HCT116 (cell line): ENCODE data around the gene SLC6A11. TPM values are rescaled to one million over a fixed set of nuclear protein-coding genes. Genes with fewer than 3 reads are reported as not detected.

Experiments used
- ATAC-seq: fragments of 200-7000 bp; cut with Tn5 transposase; 2 replicates; pipeline ENCODE4 v1.9.1; 2020; ENCODE audit warnings: mild to moderate bottlenecking, moderate library complexity
- BruUV-seq: library from RNA; stranded (reverse); fragments of 400-500 nt; replicated peaks from 2 replicates; lab custom pipeline; 2021; lab: Mats Ljungman, UMichigan
- CTCF ChIA-PET: fragments of 300-600 bp; sonication (Branson Sonifier 250); formaldehyde crosslinking; loops from one replicate; lab custom pipeline; 2021; ENCODE audit warnings: antibody characterized with exemption; lab: Charles Lee
- POLR2A ChIA-PET: fragments of 300-600, 350-600 bp; sonication (Branson Sonifier 250); formaldehyde crosslinking; loops from one replicate; lab custom pipeline; 2021; ENCODE audit warnings: antibody characterized with exemption; lab: Charles Lee
- RAD21 ChIA-PET, 2 experiments: fragments of 300-600 bp; sonication (Branson Sonifier 250); formaldehyde crosslinking; loops; one replicate each; lab custom pipeline; 2023; ENCODE audit warnings: low total read pairs in 2 of 2; ENCODE audit not compliant: uncharacterized antibody in 2 of 2, unreplicated experiment in 2 of 2, low non-redundant PET in 1 of 2; lab: Charles Lee
- DNase-seq: peaks from one replicate; pipeline ENCODE4 v3.0.0-alpha.2; 2010; ENCODE audit warnings: low read depth, low spot score
- H2AFZ ChIP-seq: fragments of 200-600 bp; shearing (Covaris generic), sonication (generic); 2 replicates; pipeline ENCODE4 v1.6.1; 2017; ENCODE audit warnings: low read depth, mixed run types, mixed read lengths, antibody characterized with exemption, low read length; ENCODE audit not compliant: poor library complexity, severe bottlenecking
- H3K27ac ChIP-seq: 2 replicates; pipeline ENCODE4 v1.5.1; 2012; ENCODE audit warnings: low read depth, low read length
- H3K27me3 ChIP-seq: fragments of 200-600 bp; sonication (generic); 2 replicates; pipeline ENCODE4 v1.6.1; 2016; ENCODE audit warnings: mixed run types, low read length, mixed read lengths; ENCODE audit not compliant: insufficient read depth
- H3K36me3 ChIP-seq, 2 experiments: fragments of 200-500 bp in 1 of 2; fragments of 200-600 bp in 1 of 2; sonication (Bioruptor generic) in 1 of 2; sonication (generic) in 1 of 2; 2 replicates each; pipeline versions ENCODE4 v1.5.1 to v1.6.1; 2014 to 2016; ENCODE audit warnings: low read length in 2 of 2, inconsistent platforms in 1 of 2, mixed read lengths in 1 of 2, mixed run types in 1 of 2; ENCODE audit not compliant: insufficient read depth in 2 of 2, control insufficient read depth in 1 of 2
- H3K4me1 ChIP-seq, 2 experiments: fragments of 200-600 bp in 1 of 2; sonication (generic) in 1 of 2; 2 replicates each; pipeline versions ENCODE4 v1.5.1 to v1.6.1; 2012 to 2017; ENCODE audit warnings: low read length in 2 of 2, inconsistent platforms in 1 of 2, mild to moderate bottlenecking in 1 of 2, mixed read lengths in 1 of 2, mixed run types in 1 of 2, moderate library complexity in 1 of 2; ENCODE audit not compliant: insufficient read depth in 2 of 2, control insufficient read depth in 1 of 2
- H3K4me2 ChIP-seq: fragments of 200-600 bp; sonication (generic); 2 replicates; pipeline ENCODE4 v1.6.1; 2017; ENCODE audit warnings: mixed run types, low read length, mixed read lengths
- H3K4me3 ChIP-seq, 2 experiments: fragments of 200-600 bp in 1 of 2; sonication (generic) in 1 of 2; replicated peaks in 1 of 2; 2 replicates each; pipeline ENCODE4 v1.5.1; 2011 to 2016; ENCODE audit warnings: low read length in 2 of 2, control low read depth in 1 of 2, low read depth in 1 of 2, mild to moderate bottlenecking in 1 of 2, mixed read lengths in 1 of 2, mixed run types in 1 of 2
- H3K79me2 ChIP-seq: fragments of 200-600 bp; sonication (generic); 2 replicates; pipeline ENCODE4 v1.6.1; 2017; ENCODE audit warnings: mild to moderate bottlenecking, mixed run types, low read length, moderate library complexity, mixed read lengths; ENCODE audit not compliant: insufficient read depth
- H3K9ac ChIP-seq: fragments of 200-600 bp; sonication (generic); 2 replicates; pipeline ENCODE4 v1.6.1; 2016; ENCODE audit warnings: low read length, mixed read lengths
- H3K9me2 ChIP-seq: fragments of 200-600 bp; sonication (generic), shearing (Covaris generic); 2 replicates; pipeline ENCODE4 v1.6.1; 2017; ENCODE audit warnings: mixed run types, mild to moderate bottlenecking, moderate library complexity; ENCODE audit not compliant: insufficient read depth
- H3K9me3 ChIP-seq, 2 experiments: fragments of 200-500 bp in 1 of 2; fragments of 200-600 bp in 1 of 2; sonication (Bioruptor generic) in 1 of 2; sonication (generic) in 1 of 2; 2 replicates each; pipeline ENCODE4 v1.6.1; 2014 to 2017; ENCODE audit warnings: low read length in 2 of 2, mixed read lengths in 2 of 2, inconsistent platforms in 1 of 2, low read depth in 1 of 2, mild to moderate bottlenecking in 1 of 2, mixed run types in 1 of 2, moderate library complexity in 1 of 2; ENCODE audit not compliant: control insufficient read depth in 1 of 2, insufficient read depth in 1 of 2
- H4K20me1 ChIP-seq: fragments of 200-600 bp; sonication (generic), shearing (Covaris generic); 2 replicates; pipeline ENCODE4 v1.6.1; 2017; ENCODE audit warnings: mixed run types, mild to moderate bottlenecking, moderate library complexity; ENCODE audit not compliant: insufficient read depth
- EGR1 ChIP-seq: IDR thresholded peaks from 2 replicates; pipeline ENCODE4 v1.6.1; 2012; ENCODE audit warnings: low read depth
- EZH2 ChIP-seq: fragments of 200-600 bp; sonication (generic); IDR thresholded peaks from 2 replicates; pipeline ENCODE4 v1.6.1; 2017; ENCODE audit warnings: antibody characterized with exemption, mixed run types
- EZH2phosphoT487 ChIP-seq: fragments of 200-600 bp; IDR thresholded peaks from 2 replicates; pipeline ENCODE4 v1.6.1; 2018; ENCODE audit warnings: antibody characterized with exemption, borderline replicate concordance
- JUND ChIP-seq: IDR thresholded peaks from 2 replicates; pipeline ENCODE4 v1.6.1; 2012
- MAX ChIP-seq: IDR thresholded peaks from 2 replicates; pipeline ENCODE4 v1.6.1; 2012
- POLR2AphosphoS5 ChIP-seq: IDR thresholded peaks from 2 replicates; pipeline ENCODE4 v1.6.1; 2011; ENCODE audit warnings: mild to moderate bottlenecking, low read depth, low read length, moderate library complexity
- RAD21 ChIP-seq: IDR thresholded peaks from 2 replicates; pipeline ENCODE4 v1.6.1; 2012; ENCODE audit warnings: low read depth, mild to moderate bottlenecking
- REST ChIP-seq: IDR thresholded peaks from 2 replicates; pipeline ENCODE4 v1.6.1; 2012; ENCODE audit warnings: low read depth
- SRF ChIP-seq: IDR thresholded peaks from 2 replicates; pipeline ENCODE4 v1.6.1; 2012; ENCODE audit warnings: low read depth
- YY1 ChIP-seq: IDR thresholded peaks from 2 replicates; pipeline ENCODE4 v1.6.1; 2011; ENCODE audit warnings: low read length, low read depth, moderate library complexity, mild to moderate bottlenecking; ENCODE audit not compliant: insufficient replicate concordance; ENCODE audit errors: extremely low read depth
- ZNF274 ChIP-seq: fragments of 200-500 bp; sonication (Bioruptor generic); IDR thresholded peaks from 2 replicates; pipeline ENCODE4 v1.6.1; 2014; ENCODE audit warnings: mild to moderate bottlenecking, low read depth, low read length, inconsistent platforms
- intact Hi-C: fragments of 100-400 bp; cut with micrococcal nuclease; formaldehyde crosslinking; loops from 2 replicates; pipeline ENCODE4 v1.10.0; 2022
- total RNA-seq: library from RNA; stranded (reverse); gene quantifications from one replicate; pipeline ENCODE4 v1.2.1, GENCODE V29; 2021; ENCODE audit not compliant: unreplicated experiment
- TF ChIP-seq, protein P1 (sequence below), 3 experiments: fragments of 200-600 bp in 1 of 3; sonication (generic) in 1 of 3; IDR thresholded peaks in 2 of 3; conservative IDR thresholded peaks in 1 of 3; 2 replicates each; pipeline ENCODE4 v1.5.1; 2012 to 2017; ENCODE audit warnings: low read depth in 2 of 3, low read length in 2 of 3, antibody characterized with exemption in 1 of 3, borderline replicate concordance in 1 of 3, control low read depth in 1 of 3, mild to moderate bottlenecking in 1 of 3, mixed read lengths in 1 of 3, mixed run types in 1 of 3, moderate library complexity in 1 of 3; ENCODE audit not compliant: insufficient read depth in 1 of 3
- TF ChIP-seq, protein P2 (sequence below): IDR thresholded peaks from 2 replicates; pipeline ENCODE4 v1.6.1; 2011; ENCODE audit warnings: mild to moderate bottlenecking, low read length, moderate library complexity; ENCODE audit not compliant: insufficient replicate concordance; ENCODE audit errors: extremely low read depth
- TF ChIP-seq, protein P3 (sequence below): IDR thresholded peaks from 2 replicates; pipeline ENCODE4 v1.6.1; 2012

The SLC6A11 gene
- total RNA-seq, 1 experiment from 2014 or later = not detected

DNA sequence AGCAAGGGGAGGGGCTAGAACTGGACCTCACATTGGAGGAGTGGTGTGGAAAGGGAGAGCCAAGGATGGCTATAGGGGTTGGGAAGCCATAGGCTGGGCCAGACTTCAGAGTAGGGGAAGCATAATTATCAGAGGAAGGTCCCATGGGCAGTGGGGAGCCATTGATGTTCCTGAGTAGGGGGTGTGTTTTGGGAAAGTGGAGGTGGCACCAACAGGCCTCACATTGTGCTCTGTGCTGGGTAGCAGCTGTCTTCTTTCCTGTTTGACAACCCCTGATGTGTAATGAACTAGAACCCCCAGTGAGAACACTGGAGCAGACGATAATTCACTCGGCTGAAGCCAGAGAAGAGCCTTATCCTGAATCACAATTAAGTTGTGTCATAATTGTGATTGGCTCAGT, 41.2 kb downstream of the SLC6A11 start:
- Histone ChIP-seq H3K36me3 (no peaks in the 10 kb centered on the region), H3K4me2 (no peak overlapping the region), H3K27me3 (peaks cover 73% of the 10 kb centered on the region), H3K4me3 (no peak overlapping the region), H2AFZ (no peak overlapping the region), H3K79me2 (no peaks in the 10 kb centered on the region), H3K4me1 (no peaks in the 10 kb centered on the region), H3K9me3 (no peaks in the 10 kb centered on the region), H3K9ac (no peak overlapping the region), H4K20me1 (no peaks in the 10 kb centered on the region), H3K9me2 (no peaks in the 10 kb centered on the region), H3K27ac (no peak overlapping the region)
- ATAC-seq (no peak), DNase-seq (no peak)
- POLR2A ChIA-PET = no interaction called here
- no TSS peak for BruUV-seq
- RAD21 ChIA-PET = no interaction called here
- CTCF ChIA-PET = no interaction called here
- TF ChIP-seq REST (no peak), RAD21 (no peak), EGR1 (no peak), SRF (no peak), ZNF274 (no peak), YY1 (no peak), EZH2phosphoT487 (no peak), JUND (no peak), MAX (no peak), POLR2AphosphoS5 (no peak), EZH2 (no peak)
- TF ChIP-seq, protein P1, sequence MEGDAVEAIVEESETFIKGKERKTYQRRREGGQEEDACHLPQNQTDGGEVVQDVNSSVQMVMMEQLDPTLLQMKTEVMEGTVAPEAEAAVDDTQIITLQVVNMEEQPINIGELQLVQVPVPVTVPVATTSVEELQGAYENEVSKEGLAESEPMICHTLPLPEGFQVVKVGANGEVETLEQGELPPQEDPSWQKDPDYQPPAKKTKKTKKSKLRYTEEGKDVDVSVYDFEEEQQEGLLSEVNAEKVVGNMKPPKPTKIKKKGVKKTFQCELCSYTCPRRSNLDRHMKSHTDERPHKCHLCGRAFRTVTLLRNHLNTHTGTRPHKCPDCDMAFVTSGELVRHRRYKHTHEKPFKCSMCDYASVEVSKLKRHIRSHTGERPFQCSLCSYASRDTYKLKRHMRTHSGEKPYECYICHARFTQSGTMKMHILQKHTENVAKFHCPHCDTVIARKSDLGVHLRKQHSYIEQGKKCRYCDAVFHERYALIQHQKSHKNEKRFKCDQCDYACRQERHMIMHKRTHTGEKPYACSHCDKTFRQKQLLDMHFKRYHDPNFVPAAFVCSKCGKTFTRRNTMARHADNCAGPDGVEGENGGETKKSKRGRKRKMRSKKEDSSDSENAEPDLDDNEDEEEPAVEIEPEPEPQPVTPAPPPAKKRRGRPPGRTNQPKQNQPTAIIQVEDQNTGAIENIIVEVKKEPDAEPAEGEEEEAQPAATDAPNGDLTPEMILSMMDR (IDR thresholded peaks at IDR 0.05 in 2 of 3, conservative IDR thresholded peaks at IDR 0.05 in 1 of 3; ENCODE audit: borderline replicate concordance in 1 of 3, insufficient read depth in 1 of 3, low read depth in 2 of 3, low read length in 2 of 3) = no peak
- TF ChIP-seq, protein P2, sequence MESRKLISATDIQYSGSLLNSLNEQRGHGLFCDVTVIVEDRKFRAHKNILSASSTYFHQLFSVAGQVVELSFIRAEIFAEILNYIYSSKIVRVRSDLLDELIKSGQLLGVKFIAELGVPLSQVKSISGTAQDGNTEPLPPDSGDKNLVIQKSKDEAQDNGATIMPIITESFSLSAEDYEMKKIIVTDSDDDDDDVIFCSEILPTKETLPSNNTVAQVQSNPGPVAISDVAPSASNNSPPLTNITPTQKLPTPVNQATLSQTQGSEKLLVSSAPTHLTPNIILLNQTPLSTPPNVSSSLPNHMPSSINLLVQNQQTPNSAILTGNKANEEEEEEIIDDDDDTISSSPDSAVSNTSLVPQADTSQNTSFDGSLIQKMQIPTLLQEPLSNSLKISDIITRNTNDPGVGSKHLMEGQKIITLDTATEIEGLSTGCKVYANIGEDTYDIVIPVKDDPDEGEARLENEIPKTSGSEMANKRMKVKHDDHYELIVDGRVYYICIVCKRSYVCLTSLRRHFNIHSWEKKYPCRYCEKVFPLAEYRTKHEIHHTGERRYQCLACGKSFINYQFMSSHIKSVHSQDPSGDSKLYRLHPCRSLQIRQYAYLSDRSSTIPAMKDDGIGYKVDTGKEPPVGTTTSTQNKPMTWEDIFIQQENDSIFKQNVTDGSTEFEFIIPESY = no peak
- TF ChIP-seq, protein P3, sequence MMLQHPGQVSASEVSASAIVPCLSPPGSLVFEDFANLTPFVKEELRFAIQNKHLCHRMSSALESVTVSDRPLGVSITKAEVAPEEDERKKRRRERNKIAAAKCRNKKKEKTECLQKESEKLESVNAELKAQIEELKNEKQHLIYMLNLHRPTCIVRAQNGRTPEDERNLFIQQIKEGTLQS = no peak
- intact Hi-C loops = no loop called here
